GM19372 (cell line): ENCODE measurements around the gene UTS2.

Experiments used
- ATAC-seq: cut with Tn5 transposase; IDR thresholded peaks from one replicate; pipeline ENCODE4 v1.9.1; 2021; ENCODE audit warnings: mild to moderate bottlenecking, low read depth, moderate library complexity; ENCODE audit not compliant: unreplicated experiment

The UTS2 gene

DNA sequence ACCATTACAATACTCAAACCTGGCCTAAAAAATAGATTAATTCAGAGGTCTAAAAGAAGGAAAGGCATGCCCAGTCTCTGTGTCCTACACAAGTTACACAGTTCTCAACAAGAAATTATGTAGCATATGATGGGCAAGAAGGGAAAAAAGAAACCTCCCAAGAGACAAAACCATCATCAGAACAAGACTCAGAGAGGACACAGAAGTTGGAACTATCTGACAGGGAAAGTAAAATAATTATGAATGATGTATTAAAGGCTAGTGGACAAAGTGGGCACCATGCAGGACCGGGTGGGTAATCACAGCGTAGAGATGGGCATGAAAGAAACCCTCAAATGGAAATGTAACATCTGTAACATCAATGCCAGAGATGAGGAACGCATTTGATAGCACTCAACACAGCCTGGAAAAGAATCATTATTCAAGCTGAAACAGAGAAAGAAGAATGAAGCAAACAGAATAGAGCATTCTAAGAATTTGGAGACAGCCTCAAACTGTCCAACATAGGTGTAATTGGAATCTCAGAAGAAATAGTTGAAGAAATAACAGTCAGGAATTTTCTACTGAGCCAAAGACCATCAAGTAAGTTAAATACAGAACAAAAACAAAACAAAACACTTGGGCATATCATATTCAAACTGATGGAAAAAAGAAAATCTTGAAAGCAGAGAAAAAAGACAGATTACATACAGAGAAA, 39.0 kb downstream of the UTS2 start:
- ATAC-seq: no peak

DNA sequence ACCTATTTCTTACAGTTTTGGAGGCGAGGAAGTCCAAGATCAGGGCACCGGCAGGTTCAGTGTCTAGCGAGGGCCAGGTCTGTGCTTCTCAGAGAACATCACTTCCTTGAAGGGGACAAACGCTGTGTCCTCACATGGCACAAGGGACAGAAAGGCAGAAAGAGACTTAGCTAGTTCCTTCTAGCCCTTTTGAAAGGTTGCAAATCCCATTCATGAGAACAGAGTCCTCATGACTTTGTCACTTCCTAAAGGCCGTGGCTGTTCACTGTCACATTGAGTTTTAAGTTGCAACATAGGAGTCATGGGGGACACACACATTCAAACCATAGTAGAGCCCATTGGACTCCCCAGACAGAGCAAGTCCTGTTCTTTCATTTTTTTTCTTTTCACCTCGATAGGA, 41.4 kb downstream of the UTS2 start:
- ATAC-seq: no peak

DNA sequence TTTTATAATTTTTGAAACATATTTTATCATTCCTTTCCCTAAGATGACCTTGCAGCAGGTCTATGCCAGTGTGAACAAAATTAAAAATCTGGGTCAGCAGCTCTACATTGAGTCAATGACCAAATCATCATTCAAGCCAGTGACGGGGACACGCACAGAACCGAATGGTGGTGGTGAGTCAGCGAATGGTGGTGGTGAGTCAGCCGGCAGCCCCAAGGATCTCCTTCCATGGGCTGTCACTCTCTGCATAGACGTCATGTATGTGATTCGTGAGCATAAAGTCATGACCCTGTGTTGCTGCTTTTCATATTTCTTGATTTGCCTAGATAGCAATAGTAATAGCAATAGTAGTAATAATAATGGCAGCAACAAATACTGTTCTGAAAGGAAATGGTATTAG, 42.5 kb downstream of the UTS2 start:
- no peak for ATAC-seq

DNA sequence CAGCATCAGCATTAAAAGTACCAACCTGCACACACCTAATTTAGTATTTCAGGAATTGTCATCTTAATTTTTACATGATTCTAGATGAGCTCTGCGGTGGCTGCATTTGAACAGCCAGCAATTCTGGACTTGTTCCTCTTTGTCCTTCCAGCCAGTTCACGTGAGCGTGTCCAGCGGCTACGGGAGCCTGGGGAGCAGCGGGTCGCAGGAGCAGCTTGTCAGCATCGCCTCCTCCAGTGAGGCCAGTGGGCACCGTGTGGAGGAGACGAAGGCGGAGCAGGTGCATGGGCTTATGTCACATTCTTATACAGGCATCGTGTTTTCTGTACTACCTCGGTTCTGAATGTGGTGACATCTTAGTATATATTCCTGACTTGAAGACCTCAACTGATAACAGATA, 43.1 kb downstream of the UTS2 start:
- no peak for ATAC-seq

DNA sequence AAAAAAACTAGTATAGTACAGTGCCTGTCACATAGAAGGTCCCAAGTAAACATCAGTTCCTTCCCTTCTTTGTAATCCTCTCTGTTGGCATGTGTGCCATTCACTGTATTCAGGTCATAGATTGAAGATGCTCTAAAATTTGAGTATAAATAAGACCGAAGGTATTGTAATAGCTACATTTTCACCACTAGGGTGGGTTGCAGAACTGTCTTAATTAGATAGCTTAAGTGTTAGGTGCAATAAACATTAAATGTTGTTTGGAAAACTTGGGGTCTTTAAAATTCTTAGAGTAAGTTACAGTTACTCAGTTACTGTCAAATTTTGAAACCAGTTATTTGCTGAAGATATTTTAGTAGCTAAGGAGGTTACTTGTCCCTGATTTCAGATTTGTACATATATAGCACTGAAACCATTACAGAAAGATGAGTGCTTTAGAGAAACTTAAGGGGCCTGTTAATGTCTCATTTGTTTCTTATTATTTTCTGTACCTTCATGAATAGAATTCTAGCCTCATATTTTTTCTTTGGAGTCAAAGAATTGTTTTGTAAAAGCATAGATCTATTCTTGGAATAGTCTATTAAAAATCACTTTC, 44.5 kb downstream of the UTS2 start:
- no peak for ATAC-seq

DNA sequence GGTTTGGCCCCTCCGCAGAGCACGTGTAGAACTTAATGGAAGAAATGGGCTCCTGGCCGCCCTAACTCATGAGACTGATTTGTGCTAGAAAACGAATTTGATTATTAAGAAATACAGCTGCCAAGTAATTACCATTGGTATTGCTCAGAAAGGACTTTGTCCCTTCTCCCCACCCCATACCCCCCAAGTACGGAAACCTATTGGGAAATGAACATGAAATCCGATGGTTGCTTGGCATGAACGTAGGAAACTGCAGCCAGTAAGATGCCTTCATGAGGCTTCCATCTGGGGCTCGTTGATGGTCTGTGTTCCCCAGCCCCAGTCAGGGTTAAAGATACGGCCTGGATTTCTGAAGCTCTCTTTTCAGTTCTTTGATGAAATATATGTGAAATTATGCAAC, 47.4 kb downstream of the UTS2 start:
- no peak for ATAC-seq
